CD4-positive, alpha-beta T cell treated with Interleukin-21 for 1 hour (primary cell): ENCODE results near the gene COPZ2.
"Not testable (repeated sequence)": the region's sequence is repeated elsewhere in the genome, so short reads cannot be mapped to it uniquely, and the experiment has no call there.

Source experiments
- DNase-seq: peaks from one replicate; pipeline ENCODE4 v3.0.0-alpha.2; 2020

COPZ2 gene

DNA sequence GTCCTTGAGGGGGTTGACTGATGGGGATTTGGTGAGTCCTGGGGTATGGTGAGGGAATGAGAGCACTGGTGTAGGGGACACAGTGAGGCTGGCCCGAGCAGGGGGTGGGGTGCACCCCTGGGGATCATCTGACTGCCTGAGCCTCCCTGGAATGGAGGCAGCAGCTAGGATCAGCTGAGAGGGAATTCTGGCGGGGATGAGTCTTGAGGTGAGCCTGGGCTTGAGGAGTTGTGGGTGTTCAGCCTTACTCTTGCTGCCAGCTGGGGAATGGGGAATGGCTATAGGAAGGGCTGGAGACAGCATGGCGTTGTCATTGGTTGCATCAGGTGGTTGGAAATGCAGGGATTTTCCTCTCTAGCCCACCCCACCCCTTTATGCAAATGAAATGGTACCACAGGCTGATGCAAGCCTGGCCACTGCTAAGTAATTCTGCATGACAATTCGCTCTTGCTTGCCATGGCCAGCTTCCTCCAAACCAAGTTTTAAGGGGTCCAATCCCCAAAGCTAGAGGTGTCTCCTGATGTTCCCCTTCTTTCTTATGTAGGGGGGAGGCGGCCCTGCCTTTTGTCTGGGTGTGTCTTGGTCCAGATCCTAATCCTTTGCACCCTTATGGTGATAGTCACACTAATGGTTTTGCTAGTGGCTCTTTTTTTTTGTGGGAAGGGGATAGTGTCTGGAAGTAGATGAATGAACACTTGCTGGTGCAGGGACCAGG, 18.1 kb upstream of the COPZ2 start:
- DNase-seq = no peak

DNA sequence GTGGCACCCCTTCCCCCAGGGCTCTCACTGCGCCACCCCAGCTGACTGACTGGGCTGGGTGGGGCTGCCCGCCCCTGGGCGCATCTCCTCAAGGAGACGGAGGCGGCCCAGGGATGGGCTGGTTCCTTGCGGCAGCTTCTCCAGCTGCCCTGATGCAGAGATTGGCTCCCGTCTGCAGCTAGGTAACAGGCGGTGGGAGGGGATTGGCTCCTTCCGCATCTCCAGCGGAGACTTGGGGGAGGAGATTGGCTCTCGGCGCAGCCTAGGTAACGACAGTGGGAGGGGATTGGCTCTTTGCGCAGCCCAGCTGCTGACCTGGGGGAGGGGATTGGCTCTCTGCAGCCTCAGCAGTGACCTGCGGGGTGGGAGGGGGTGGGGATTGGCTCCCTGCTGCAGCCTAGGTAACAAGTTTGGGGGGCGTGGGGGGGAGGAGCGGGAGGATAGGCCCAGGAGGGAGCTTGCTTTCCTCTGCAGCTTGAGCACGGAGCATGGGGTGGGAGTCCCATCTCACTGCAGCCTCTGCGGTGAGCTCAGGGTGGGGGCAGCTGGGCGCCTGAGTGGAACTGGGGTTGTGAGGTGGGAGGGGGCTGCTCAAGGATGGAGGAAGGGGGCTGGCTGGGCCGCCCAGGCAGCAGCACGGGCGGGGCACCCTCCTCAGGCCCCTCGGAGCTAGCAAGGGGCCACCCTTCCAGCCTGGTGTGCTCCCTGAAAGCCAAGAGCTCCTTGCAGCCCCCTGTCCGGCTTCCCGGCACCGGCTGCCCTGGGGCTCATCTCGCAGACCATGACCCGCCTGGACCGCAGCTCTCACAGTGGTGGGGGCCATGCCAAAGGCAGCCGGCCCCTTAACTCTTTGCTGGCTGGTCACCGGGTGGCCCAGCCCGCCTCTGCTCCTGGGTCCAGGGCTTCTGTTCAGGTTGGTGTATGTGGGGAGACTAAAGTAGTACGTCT, 16.9 kb upstream of the COPZ2 start:
- no peak for DNase-seq

GRCh38 chr17:48053758-48054237, 16.2 kb upstream of the COPZ2 start:
- DNase-seq = no peak

GRCh38 chr17:48052956-48053757, 15.6 kb upstream of the COPZ2 start:
- no peak for DNase-seq

DNA sequence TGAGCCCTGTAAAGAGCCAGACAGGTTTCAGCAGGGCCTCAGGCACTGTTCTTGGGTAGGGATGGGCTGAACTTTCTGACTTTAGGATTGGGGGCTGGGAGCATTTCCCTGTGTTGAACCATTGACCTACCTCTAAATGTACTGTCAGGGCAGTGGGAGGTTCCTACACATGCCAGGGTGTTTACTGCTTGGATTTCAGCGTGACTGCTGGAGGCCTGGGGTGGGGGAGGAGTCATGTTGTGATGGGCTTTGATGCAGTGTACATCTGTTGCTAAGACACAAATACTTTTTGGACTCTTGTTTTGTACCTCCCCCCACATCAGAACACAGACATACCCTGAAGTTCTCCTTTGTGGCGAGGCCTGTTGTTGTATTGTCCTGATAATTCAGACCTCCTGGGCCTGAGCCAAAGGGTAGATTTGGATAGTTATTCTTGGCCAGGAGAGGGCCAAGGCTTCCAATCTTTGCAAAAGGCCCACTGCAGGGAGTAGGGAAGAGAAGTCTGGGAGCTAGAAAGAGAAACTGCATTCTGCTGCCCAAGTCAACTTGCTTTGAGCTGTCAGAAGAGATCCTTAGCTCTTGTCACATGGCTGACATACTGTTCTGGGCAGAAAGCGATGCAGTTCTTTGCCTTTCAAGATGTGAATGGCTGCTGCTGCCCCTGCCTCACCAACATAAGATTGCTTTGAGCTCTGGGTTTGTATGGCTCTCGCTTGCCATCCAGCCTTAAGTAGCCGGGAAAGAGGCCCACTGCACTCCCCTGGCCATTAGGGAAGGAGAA, 14.3 kb upstream of the COPZ2 start:
- no peak for DNase-seq

GRCh38 chr17:48051283-48051682, 13.7 kb upstream of the COPZ2 start:
- no peak for DNase-seq

- DNase-seq = peak; percentile 44
Measured at GRCh38 chr17:48048384-48049126, 11.0 kb upstream of the COPZ2 start.

- DNase-seq = peak; percentile 99
Measured at GRCh38 chr17:48047741-48048383, 10.3 kb upstream of the COPZ2 start, which contains the start of gene NFE2L1. Gene NFE2L1, plus strand, starts transcription at chr17:48048359. Its CDS starts 2,760 bp downstream, at chr17:48051119.

GRCh38 chr17:48047113-48047740, 9.6 kb upstream of the COPZ2 start:
- DNase-seq = no peak

DNA sequence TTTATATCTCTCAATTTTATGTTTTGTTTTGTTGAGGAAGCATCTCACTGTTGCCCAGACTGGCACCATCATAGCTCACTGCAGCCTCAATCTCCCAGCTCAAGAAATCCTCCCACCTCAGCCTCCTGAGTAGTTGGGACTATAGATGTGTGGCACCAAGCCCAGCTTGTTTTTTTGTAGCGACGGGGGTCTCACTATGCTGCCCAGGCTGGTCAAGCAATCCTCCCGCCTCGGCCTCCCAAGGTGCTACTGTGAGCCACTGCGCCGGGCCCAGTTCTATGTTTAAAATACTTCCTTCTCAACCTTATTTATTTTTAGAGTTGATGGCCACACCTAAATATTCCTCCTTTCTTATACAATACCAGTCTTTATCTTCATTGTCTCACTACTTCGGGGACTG, 8.7 kb upstream of the COPZ2 start:
- DNase-seq = no peak

GRCh38 chr17:48045316-48046001, 7.9 kb upstream of the COPZ2 start:
- DNase-seq = no peak

- no peak for DNase-seq
Measured at GRCh38 chr17:48044851-48045250, 7.3 kb upstream of the COPZ2 start.

DNA sequence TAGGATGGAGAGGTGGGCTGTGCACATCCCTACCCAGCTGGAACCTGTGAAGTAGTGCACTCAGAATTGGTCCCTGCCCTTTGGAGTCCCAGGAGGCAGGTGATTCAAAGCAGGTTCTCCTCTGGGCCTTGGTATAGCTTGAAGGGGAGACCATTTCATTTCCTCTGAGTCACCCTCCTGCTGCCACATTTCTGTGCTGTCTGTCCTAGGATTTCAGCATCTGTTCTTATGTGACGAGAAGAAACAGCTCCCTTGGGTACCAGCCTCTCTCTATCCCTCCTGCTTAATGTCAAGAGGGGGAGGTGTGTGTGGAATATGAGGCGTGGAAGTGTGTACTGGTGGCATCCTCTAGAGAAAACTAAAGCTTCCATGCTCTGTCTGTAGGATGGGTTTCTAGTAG, 5.6 kb upstream of the COPZ2 start:
- no peak for DNase-seq

DNA sequence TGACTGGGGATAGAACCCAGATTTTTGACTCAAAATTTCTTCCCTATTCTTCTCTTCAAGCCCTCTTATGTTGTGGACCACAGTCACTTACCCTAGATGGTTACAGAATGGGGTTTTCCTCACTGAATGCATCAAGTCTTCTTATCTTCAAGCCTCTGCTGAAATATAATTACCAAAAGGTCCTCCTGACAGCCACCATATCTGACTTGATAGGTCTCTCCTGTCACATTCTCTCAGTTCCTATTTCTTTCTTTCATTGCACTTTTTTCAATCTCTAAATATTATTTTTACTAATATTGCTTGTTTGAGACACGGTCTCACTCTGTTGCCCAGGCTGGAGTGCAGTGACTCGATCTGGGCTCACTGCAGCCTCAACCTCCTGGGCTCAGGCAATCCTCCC, 1.1 kb upstream of the COPZ2 start:
- DNase-seq = no peak

- no peak for DNase-seq
Measured at GRCh38 chr17:48037838-48038323, 284 bp upstream of the COPZ2 start.

DNA sequence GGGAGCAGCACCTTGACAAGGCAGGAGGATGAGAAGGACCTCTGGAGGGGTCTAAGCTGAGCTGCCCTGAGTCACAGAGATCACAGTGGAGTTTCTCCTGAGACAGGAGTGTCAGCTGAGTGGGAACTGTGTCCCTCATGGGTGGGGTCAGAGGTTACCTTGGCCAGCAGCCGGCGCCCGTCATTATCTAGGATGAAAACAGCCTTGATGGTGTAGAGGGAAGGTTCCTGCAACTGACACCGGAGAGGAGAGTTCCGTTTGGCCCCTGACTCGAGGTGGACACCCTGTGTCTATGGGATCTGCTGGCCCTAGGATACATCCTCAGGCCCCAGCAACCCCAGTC, 933 bp downstream of the COPZ2 start:
- no peak for DNase-seq

- not testable (repeated sequence) for DNase-seq
Measured at GRCh38 chr17:48034734-48035133, 2.9 kb downstream of the COPZ2 start.

DNA sequence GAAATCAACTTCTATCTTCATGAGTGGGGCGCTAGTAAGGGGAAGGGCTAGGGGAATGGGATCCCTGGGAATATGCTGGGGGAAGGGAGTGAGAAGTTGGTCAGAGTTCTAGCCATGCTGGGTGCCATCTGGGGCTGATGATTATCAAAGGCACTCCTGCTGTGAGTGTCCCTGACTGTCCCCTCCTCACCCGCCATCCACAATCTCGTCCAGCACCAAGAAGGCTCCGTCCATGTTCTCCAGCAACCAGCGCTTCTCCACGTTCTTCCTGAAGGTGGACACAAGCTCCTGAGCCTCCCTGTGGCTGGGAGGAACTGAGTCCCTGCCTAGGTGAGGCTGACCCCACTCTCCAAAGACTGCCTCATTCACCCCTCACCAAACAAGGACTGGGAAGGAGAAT, 5.6 kb downstream of the COPZ2 start:
- DNase-seq = no peak

DNA sequence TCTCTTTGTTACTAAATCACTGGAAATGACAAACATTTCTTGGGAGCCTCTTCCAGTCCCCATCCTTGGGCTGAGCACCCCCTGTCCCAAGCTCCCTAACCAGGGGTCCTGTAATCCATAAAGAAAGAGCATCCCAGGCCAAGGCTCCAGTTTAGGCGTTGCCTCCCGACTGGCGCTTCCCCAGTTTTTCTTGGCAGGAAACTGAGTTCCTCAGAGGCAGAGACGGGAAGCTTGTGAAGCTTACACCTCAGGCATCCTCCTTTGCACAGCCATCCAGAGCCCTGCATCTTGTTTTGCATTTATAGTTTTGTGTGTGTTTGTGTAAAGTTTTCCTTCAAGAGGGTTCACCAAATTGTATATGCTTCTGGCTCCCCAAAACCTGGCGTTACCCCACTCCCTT, 7.1 kb downstream of the COPZ2 start:
- DNase-seq = no peak

- DNase-seq = no peak
Measured at GRCh38 chr17:48028736-48029135, 8.9 kb downstream of the COPZ2 start.
